Right cardiac atrium (tissue), 5 donors: ENCODE results near the gene CDK14. TPM values are rescaled to one million over a fixed set of nuclear protein-coding genes. Genes with fewer than 3 reads are reported as not detected.

Experiments used
- ATAC-seq, 2 donors: fragments of 200-7000 bp; cut with Tn5 transposase; one replicate each; pipeline versions ENCODE4 v1.8.0 to v1.9.1; 2020; ENCODE audit warnings: moderate library complexity in 2 of 2, mild to moderate bottlenecking in 1 of 2
- DNase-seq, 3 donors: peaks; one replicate each; pipeline ENCODE4 v3.0.0-alpha.2; 2020
- H3K27ac ChIP-seq: one replicate; pipeline ENCODE4 v1.5.1; 2013; ENCODE audit warnings: mild to moderate bottlenecking, low read length, control low read depth, moderate library complexity
- H3K27me3 ChIP-seq: one replicate; pipeline ENCODE4 v1.6.1; 2013; ENCODE audit not compliant: control insufficient read depth, insufficient read depth
- H3K4me1 ChIP-seq: one replicate; pipeline ENCODE4 v1.6.1; 2013; ENCODE audit warnings: low read length; ENCODE audit not compliant: control insufficient read depth, insufficient read depth
- H3K4me3 ChIP-seq: one replicate; pipeline ENCODE4 v1.5.1; 2013; ENCODE audit warnings: low read length, control low read depth
- H3K9me3 ChIP-seq: one replicate; pipeline ENCODE4 v1.6.1; 2013; ENCODE audit warnings: low read length; ENCODE audit not compliant: control insufficient read depth
- WGBS: extraction: QIAGEN DNeasy Blood & Tissue Kit; methylation state at CpG from one replicate; pipeline ENCODE4 v1.1.7; 2013; 5-methylcytosine and 5-hydroxymethylcytosine counted together
- intact Hi-C, 4 donors: fragments of 100-400 bp; cut with DNase I; formaldehyde crosslinking; loops; one replicate each; pipeline versions ENCODE4 v1.11.0 to v1.14.0; 2022 to 2023
- polyA plus RNA-seq: library from polyadenylated mRNA; stranded (reverse); fragments of 200-250 nt; gene quantifications from one replicate; pipeline ENCODE4 v1.2.3, GENCODE V29; 2013
- total RNA-seq, 4 donors: library from RNA; stranded (reverse); fragmentation: NEBNext Ultra II Directional; extraction: Animal tissue kit (Norgen Biotek cat#: 25700); gene quantifications; one replicate each; pipeline ENCODE4 v1.2.1, GENCODE V29; 2021
- donor health status: healthy with polysubstance abuse.
- donor health status: DM: no; HTN: yes; CAD: no.
- donor health status: DM: no; HTN: no; CAD: no.
- donor health status: DM: no; HTN: yes; CAD: no; lungs with severe emphysema.
- donor health status: DM: yes; HTN: yes; CAD: no.

CDK14 gene
- total and polyA plus RNA-seq, 5 donors, result 10.7 to 93.1 (median 59.6) TPM

DNA sequence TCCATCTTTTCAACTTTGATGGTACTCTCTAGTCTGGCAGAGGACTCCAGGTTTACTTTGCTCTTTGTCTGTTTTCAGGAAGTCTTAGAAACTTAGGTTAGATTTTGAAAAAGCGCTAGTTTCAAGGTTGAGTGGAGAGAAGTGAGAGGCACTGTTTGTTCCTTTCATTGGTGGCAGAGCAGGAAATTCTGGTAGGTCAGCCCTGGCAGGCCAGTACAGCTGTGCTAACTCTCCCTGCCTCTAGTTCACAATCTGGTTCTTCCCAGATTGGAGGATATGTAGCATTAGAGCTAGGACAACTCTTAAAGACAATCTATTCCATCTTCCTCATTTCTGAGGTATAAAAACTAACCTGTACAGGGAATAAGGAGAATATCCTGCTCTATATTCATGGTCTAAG is 507.2 kb downstream of the CDK14 start:
- Histone ChIP-seq H3K4me3 (no peak overlapping the region), H3K27ac (no peak overlapping the region), H3K27me3 (no peaks in the 10 kb centered on the region), H3K4me1 (no peaks in the 10 kb centered on the region), H3K9me3 (no peaks in the 10 kb centered on the region)
- ATAC-seq (no peak), DNase-seq (no peak)
- intact Hi-C loops, result no loop called here
- 95% methylated on average over 1 of the region's 1 CpG for WGBS

- H3K27me3 ChIP-seq, result no peaks in the 10 kb centered on the region
- no peak overlapping the region for H3K27ac ChIP-seq
- H3K9me3 ChIP-seq, result no peaks in the 10 kb centered on the region
- peaks cover under 1% of the 10 kb centered on the region for H3K4me1 ChIP-seq
- WGBS, result 73% methylated on average over 3 of the region's 3 CpGs
- intact Hi-C loops, result no loop called here
- ATAC-seq (no peak), DNase-seq (no peak)
- H3K4me3 ChIP-seq, result no peak overlapping the region
Measured at GRCh38 chr7:91107460-91107859, 511.3 kb downstream of the CDK14 start.

DNA sequence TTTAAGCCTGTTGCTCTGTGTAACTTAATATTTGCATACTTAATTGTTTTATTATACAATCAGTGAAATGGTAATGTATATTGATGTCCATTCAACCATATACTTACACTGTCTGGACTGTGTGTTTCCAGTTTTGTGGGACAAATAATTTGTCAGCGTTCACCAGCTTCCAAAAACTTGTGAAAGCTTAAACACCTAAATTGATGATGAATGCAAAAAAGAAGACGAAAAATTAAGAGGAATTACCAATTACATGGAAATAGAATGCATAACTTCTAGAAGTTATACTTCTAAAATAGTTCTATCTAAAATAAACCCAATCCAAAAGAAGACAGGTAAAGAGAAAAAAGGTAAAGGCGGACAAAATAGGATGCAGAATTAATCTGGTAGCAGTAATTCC is 513.1 kb downstream of the CDK14 start:
- Histone ChIP-seq H3K4me1 (peaks cover 2% of the 10 kb centered on the region), H3K27me3 (no peaks in the 10 kb centered on the region), H3K4me3 (no peak overlapping the region), H3K27ac (no peak overlapping the region), H3K9me3 (no peaks in the 10 kb centered on the region)
- intact Hi-C loops, result no loop called here
- 95% methylated on average over 3 of the region's 3 CpGs for WGBS
- no peak for DNase-seq
- ATAC-seq, result no peak

- 57% methylated on average over 2 of the region's 2 CpGs for WGBS
- ATAC-seq, result no peak
Measured at GRCh38 chr7:91112902-91113341, 516.8 kb downstream of the CDK14 start.

DNA sequence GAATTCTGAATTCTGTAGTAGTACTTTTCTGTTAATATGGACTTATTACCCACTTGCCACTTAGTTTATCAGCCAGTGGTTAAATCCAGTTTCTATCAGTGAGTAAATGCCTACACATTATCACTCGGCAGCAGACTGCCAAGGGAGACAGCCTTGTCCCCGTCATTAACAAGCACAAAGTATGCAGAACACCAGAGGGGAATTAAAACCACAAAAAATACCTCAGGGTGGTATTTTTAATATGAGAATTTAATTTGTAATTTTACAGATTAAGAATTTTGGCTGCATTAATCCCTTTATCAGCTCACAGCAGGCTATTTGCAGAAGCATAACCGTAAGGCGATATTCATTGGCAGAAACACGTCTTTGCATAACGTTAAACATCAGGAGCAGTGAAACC is 518.1 kb downstream of the CDK14 start:
- no peak overlapping the region for H3K27ac ChIP-seq
- intact Hi-C loops, result no loop called here
- DNase-seq (no peak), ATAC-seq (no peak)
- no peaks in the 10 kb centered on the region for H3K9me3 ChIP-seq
- WGBS, result 45% methylated on average over 6 of the region's 6 CpGs
- H3K27me3 ChIP-seq, result no peaks in the 10 kb centered on the region
- no peak overlapping the region for H3K4me3 ChIP-seq
- H3K4me1 ChIP-seq, result peaks cover 3% of the 10 kb centered on the region

More at GRCh38 chr7:91112902-91113341, 516.8 kb downstream of the CDK14 start:
- no peak overlapping the region for H3K4me3 ChIP-seq
- intact Hi-C loops, result no loop called here
- DNase-seq, result no peak
- H3K27me3 ChIP-seq, result no peaks in the 10 kb centered on the region
- H3K4me1 ChIP-seq, result peaks cover 3% of the 10 kb centered on the region
- no peaks in the 10 kb centered on the region for H3K9me3 ChIP-seq
- no peak overlapping the region for H3K27ac ChIP-seq

- Histone ChIP-seq H3K27ac (no peak overlapping the region), H3K27me3 (no peaks in the 10 kb centered on the region), H3K4me1 (no peaks in the 10 kb centered on the region), H3K4me3 (no peak overlapping the region), H3K9me3 (no peaks in the 10 kb centered on the region)
- WGBS, result 55% methylated on average over 8 of the region's 8 CpGs
- intact Hi-C loops, result no loop called here
- ATAC-seq, result no peak
- no peak for DNase-seq
Measured at GRCh38 chr7:91126762-91127161, 530.6 kb downstream of the CDK14 start.

GRCh38 chr7:91127325-91127724 is 531.2 kb downstream of the CDK14 start:
- Histone ChIP-seq H3K27ac (no peak overlapping the region), H3K4me3 (no peak overlapping the region), H3K9me3 (no peaks in the 10 kb centered on the region), H3K4me1 (no peaks in the 10 kb centered on the region), H3K27me3 (no peaks in the 10 kb centered on the region)
- ATAC-seq, result no peak
- WGBS, result 79% methylated on average over 5 of the region's 5 CpGs
- intact Hi-C loops, result no loop called here
- no peak for DNase-seq

DNA sequence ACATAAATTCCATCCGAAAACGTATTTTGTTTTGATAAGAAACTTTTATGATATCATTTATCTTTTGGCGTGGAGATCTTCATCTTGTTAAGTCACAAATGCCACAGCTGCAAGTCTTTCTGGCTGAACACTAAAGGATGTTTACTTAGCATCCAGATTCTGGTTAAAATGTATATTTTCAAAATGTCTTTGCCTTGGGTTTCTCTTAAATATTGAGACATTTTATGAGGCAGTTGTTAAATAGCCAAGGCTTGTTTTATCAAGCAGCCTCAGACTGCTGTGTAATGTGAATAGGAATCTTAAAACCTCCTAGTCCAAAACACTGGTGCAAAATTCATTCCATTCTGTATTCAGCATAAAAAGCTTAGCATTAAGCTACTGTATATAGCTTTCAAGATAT is 531.8 kb downstream of the CDK14 start:
- 31% methylated on average over 3 of the region's 3 CpGs for WGBS
- DNase-seq, result no peak
- intact Hi-C loops, result no loop called here
- Histone ChIP-seq H3K27me3 (no peaks in the 10 kb centered on the region), H3K9me3 (no peaks in the 10 kb centered on the region), H3K4me1 (no peaks in the 10 kb centered on the region), H3K27ac (no peak overlapping the region), H3K4me3 (no peak overlapping the region)
- ATAC-seq, result no peak

DNA sequence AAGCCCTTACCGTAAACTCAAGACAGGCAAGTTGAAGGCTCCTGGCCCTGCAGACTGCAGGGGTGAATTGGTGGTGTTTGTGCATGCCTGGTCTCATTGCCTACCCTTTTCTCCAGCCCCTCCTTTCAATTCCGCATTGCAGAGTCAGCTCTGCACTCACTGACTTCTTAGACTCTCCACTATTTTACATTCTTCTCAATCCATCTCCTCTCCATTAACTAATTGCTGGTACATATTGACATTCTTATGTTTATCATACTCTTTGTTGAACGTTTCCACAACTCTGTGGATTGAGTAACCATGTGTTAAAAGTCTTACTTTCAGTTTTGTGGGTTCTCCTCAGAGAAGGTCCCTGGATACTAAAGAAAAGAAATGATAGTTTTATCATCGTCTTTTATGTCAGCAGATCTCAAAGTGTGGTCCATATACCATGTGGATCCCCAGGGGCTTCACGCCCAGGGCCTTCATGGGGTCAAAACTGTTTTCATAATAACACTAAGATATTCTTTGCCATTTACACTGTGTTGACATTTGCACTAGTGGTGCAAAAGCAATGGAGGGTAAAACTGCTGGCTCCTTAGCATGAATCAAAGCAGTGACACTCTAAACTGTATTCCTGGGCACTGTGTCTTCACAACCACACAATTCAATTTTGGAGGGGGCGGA is 532.7 kb downstream of the CDK14 start:
- H3K4me1 ChIP-seq, result no peaks in the 10 kb centered on the region
- no peak overlapping the region for H3K27ac ChIP-seq
- intact Hi-C loops, result no loop called here
- H3K27me3 ChIP-seq, result no peaks in the 10 kb centered on the region
- H3K4me3 ChIP-seq, result no peak overlapping the region
- WGBS, result 64% methylated on average over 6 of the region's 6 CpGs
- no peaks in the 10 kb centered on the region for H3K9me3 ChIP-seq
- DNase-seq, result no peak
- ATAC-seq, result no peak

- ATAC-seq, result no peak
- Histone ChIP-seq H3K4me1 (no peaks in the 10 kb centered on the region), H3K27me3 (no peaks in the 10 kb centered on the region), H3K9me3 (no peaks in the 10 kb centered on the region), H3K4me3 (no peak overlapping the region), H3K27ac (no peak overlapping the region)
- intact Hi-C loops, result no loop called here
- 80% methylated on average over 3 of the region's 3 CpGs for WGBS
- DNase-seq, result no peak
Measured at GRCh38 chr7:91135300-91135699, 539.2 kb downstream of the CDK14 start.

GRCh38 chr7:91135703-91136430 is 539.7 kb downstream of the CDK14 start:
- Histone ChIP-seq H3K4me1 (no peaks in the 10 kb centered on the region), H3K27ac (no peak overlapping the region), H3K4me3 (no peak overlapping the region), H3K27me3 (no peaks in the 10 kb centered on the region), H3K9me3 (no peaks in the 10 kb centered on the region)
- intact Hi-C loops, result no loop called here
- ATAC-seq, result no peak
- DNase-seq, result no peak
- 84% methylated on average over 4 of the region's 4 CpGs for WGBS
